ENCODE results near the gene PRRG3. TPM values are rescaled to one million over a fixed set of nuclear protein-coding genes. Genes with fewer than 3 reads are reported as not detected.

The PRRG3 gene
- total and polyA plus RNA-seq, 2 of the 4 experiments (the other 2 are of a cell fraction): not detected

GRCh38 chrX:151694121-151694520, 1.1 kb upstream of the PRRG3 start:
- in situ Hi-C loops (cut with MboI; ENCODE audit: low sequenced_read_pairs): loop anchor here (25.0 kb wide), 1 partner anchor 532 kb away; no protein-coding TSS in a partner anchor
- H3K14ac ChIP-seq (replicated peaks; ENCODE audit: low read depth, low read length): no peak overlapping the region
- DNase-seq: no peak
- no peaks in the 10 kb centered on the region for H3K4me1 ChIP-seq (ENCODE audit: control insufficient read depth, insufficient read depth, low read length)
- H3K9ac ChIP-seq (ENCODE audit: low read depth, low read length): no peak overlapping the region
- H3K27me3 ChIP-seq (ENCODE audit: control insufficient read depth, insufficient read depth, low read length): no peaks in the 10 kb centered on the region
- no peak overlapping the region for H3K18ac ChIP-seq (ENCODE audit: low read depth, low read length)
- intact Hi-C loops (cut with micrococcal nuclease): no loop called here
- H3K4ac ChIP-seq (ENCODE audit: low read depth, low read length): no peak overlapping the region
- H2BK120ac ChIP-seq (ENCODE audit: low read depth, low read length): no peak overlapping the region
- H3K36me3 ChIP-seq (ENCODE audit: control insufficient read depth, insufficient read depth, low read length): no peaks in the 10 kb centered on the region
- 40% methylated on average over 1 of the region's 12 CpGs; no CpG with 5 or more reads in 1 of the 2 experiments for WGBS, 2 experiments (ENCODE audit: extremely low coverage in 2 of 2, insufficient read length in 1 of 2)
- H4K8ac ChIP-seq (ENCODE audit: low read depth in 2 of 2, low read length in 2 of 2): no peak overlapping the region
- POLR2A ChIA-PET (ENCODE audit: unreplicated experiment): no interaction called here
- no peak overlapping the region for H4K91ac ChIP-seq (ENCODE audit: insufficient read depth, low read depth, low read length)
- H3K56ac ChIP-seq (ENCODE audit: extremely low read depth, insufficient read depth, low read length): no peak overlapping the region
- H2BK5ac ChIP-seq (ENCODE audit: low read depth, low read length, poor library complexity, severe bottlenecking): no peak overlapping the region
- dilution Hi-C loops (cut with HindIII; ENCODE audit: low sequenced_read_pairs, unreplicated experiment): no loop called here
- H3K79me1 ChIP-seq (ENCODE audit: low read depth in 1 of 2, low read length in 2 of 2): no peaks in the 10 kb centered on the region
- CTCF ChIA-PET: no interaction called here
- peaks cover 14% of the 10 kb centered on the region; the same call in 1 of the 2 replicates for H3K9me3 ChIP-seq (ENCODE audit: control insufficient read depth, insufficient read depth, low read length)
- H2AK5ac ChIP-seq (ENCODE audit: low read depth, low read length): no peak overlapping the region
- H4K5ac ChIP-seq (ENCODE audit: low read depth, low read length): no peak overlapping the region
- ATAC-seq (ENCODE audit: low read depth): no peak
- H2AK9ac ChIP-seq (replicated peaks; ENCODE audit: low read depth, low read length, poor library complexity): no peak overlapping the region
- H3K9me1 ChIP-seq (ENCODE audit: insufficient read depth, low read length): no peaks in the 10 kb centered on the region
- H3K4me2 ChIP-seq (ENCODE audit: low read depth, low read length): no peak overlapping the region
- no peak overlapping the region for H3K23ac ChIP-seq (ENCODE audit: low read depth, low read length)
- no peak overlapping the region for H3K4me3 ChIP-seq (ENCODE audit: insufficient read depth, low read depth, low read length)
- BruUV-seq (replicated peaks): no TSS peak
- H4K20me1 ChIP-seq (ENCODE audit: insufficient read depth, low read length): no peaks in the 10 kb centered on the region
- no peak for TF ChIP-seq BHLHE40 (IDR thresholded peaks at IDR 0.05; ENCODE audit: low read depth, low read length)
- no peak for TF ChIP-seq MAFK (IDR thresholded peaks at IDR 0.05; ENCODE audit: low read depth, low read length)
- no peak for TF ChIP-seq ELK1 (IDR thresholded peaks at IDR 0.05; ENCODE audit: borderline replicate concordance, low read depth, low read length)
- no peak for TF ChIP-seq MXI1 (IDR thresholded peaks at IDR 0.05; ENCODE audit: borderline replicate concordance, low read depth, low read length)
- no peak for TF ChIP-seq CHD1 (IDR thresholded peaks at IDR 0.05; ENCODE audit: low read depth, low read length)
- TF ChIP-seq RFX5 (IDR thresholded peaks at IDR 0.05; ENCODE audit: low read depth, low read length): no peak
- no peak for TF ChIP-seq CEBPB (IDR thresholded peaks at IDR 0.05; ENCODE audit: low read depth, low read length)
- TF ChIP-seq NFE2L2 (IDR thresholded peaks at IDR 0.05; ENCODE audit: low read depth, low read length): no peak
- TF ChIP-seq FOS (IDR thresholded peaks at IDR 0.05; ENCODE audit: low read depth, low read length): no peak
- no peak for TF ChIP-seq RAD21 (IDR thresholded peaks at IDR 0.05; ENCODE audit: low read length)
- TF ChIP-seq CTCF (conservative IDR thresholded peaks at IDR 0.05; ENCODE audit: low read depth, low read length): no peak
- TF ChIP-seq POLR2A (IDR thresholded peaks at IDR 0.05; ENCODE audit: low read depth, low read length): no peak
- no peak for TF ChIP-seq MAZ (IDR thresholded peaks at IDR 0.05; ENCODE audit: borderline replicate concordance, low read depth, low read length)
- no peak for TF ChIP-seq SMC3 (IDR thresholded peaks at IDR 0.05; ENCODE audit: low read depth, low read length)
- H2BK20ac ChIP-seq (ENCODE audit: low read depth, low read length): no peak overlapping the region
- no peak overlapping the region for H2BK15ac ChIP-seq (ENCODE audit: low read depth, low read length)
- H2AFZ ChIP-seq (replicated peaks; ENCODE audit: low read length, poor library complexity): no peak overlapping the region
- H3K27ac ChIP-seq (ENCODE audit: insufficient read depth, low read length): no peak overlapping the region
